Measurements from ENCODE around the gene PLPPR3.
"Not testable (repeated sequence)": the region's sequence is repeated elsewhere in the genome, so short reads cannot be mapped to it uniquely, and the experiment has no call there.

PLPPR3 gene

DNA sequence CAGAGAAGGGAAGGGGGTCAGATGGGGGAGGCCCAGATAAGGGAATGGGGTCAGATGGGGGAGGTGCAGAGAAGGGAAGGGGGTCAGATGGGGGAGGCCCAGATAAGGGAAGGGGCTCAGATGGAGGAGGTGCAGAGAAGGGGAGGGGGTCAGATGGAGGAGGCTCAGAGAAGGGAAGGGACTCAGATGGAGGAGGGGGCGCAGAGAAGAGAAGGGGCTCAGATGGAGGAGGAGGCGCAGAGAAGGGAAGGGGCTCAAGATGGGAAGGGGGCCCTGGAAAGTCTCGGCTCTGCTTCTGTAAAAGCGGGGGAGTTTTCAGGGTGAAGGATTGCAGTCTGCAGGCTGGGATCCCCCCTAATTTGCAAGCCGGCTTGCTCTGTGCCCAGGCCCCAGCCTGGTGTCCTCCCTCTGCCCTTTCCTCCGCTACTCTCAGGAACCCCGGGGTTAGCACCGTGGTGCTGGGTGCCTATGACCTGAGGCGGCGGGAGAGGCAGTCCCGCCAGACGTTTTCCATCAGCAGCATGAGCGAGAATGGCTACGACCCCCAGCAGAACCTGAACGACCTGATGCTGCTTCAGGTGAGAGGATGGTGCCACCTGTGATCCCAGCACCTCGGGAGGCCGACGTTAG lies 7.5 kb upstream of the PLPPR3 start:
- DNase-seq (ENCODE audit: low spot score), result no peak

DNA sequence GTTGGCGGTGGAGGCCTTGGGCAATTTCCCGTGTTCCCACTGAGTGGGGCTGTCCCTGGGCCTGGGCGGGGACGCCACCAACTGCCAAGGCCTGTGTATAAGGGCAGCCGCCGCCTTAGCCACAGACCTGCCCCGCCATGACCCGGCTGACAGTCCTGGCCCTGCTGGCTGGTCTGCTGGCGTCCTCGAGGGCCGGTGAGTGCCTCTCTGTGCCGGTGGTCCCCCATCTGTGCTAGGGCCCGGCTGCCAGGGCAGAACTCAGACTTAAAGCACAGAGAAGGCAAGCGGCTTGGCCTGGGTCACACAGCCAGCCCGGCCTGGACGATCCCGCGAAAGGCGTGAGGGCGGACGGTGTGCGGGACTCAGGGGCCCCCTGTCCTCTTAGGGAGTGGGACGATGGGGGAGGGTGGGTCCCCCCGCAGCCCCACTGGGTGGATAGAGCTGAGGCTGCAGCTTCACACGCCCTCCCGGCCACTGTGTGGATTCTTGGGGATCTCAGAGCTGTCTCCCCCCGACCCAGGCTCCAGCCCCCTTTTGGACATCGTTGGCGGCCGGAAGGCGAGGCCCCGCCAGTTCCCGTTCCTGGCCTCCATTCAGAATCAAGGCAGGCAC lies 6.1 kb upstream of the PLPPR3 start, which contains the start of gene AZU1:
Gene AZU1, plus strand, starts transcription at position 128 of the 612 bp plus-strand sequence. Its CDS starts 10 bp downstream, at position 138.
- DNase-seq (ENCODE audit: low spot score), result no peak

DNA sequence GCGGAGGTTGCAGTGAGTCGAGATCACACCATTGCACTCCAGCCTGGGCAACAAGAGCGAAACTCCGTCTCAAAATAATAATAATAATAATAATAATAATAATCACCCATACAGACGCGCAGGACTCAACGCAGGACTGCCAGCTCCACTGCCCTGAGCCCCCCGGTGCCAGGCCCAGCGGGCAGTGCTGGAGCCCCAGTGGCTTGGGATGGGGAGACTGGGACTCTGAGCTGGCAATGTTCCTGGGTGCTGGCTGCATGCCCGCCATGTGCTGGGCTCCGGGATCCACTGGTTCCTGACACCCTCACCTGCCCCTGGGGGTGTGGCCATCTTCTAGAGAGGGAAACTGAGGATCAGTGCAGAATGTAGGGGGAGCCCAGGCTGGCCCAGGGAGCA lies 5.6 kb upstream of the PLPPR3 start:
- DNase-seq (ENCODE audit: low spot score), result no peak

DNA sequence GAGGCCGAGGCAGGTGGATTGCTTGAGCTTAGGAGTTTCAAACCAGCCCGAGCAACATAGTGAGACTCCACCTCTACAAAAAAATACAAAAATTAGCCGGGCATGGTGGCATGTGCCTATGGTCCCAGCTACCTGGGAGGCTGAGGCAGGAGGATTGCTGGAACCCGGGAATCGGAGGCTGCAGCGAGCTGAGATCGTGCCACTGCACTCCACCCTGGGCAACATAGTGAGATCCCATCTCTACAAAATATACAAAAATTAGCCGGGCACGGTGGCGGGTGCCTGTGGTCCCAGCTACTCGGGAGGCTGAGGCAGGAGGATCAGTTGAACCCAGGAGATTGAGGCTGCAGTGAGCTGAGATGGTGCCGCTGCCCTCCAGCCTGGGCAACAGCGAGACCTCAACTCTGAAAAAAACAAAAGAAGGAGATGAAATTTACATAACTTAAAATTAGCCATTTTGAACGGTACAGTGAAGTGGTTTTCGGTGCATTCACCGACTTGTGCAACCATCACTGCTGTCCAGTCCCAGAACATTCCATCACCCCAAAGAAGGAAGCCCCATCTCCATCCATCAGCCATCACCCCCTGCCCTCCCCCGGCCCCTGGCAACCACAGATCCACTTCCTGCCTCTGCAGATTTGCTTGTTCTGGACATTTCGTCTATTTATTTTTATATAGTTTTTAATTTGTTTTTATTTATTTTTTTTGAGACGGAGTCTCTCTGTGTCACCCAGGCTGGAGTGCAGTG lies 4.3 kb upstream of the PLPPR3 start:
- DNase-seq (ENCODE audit: low spot score), result no peak

DNA sequence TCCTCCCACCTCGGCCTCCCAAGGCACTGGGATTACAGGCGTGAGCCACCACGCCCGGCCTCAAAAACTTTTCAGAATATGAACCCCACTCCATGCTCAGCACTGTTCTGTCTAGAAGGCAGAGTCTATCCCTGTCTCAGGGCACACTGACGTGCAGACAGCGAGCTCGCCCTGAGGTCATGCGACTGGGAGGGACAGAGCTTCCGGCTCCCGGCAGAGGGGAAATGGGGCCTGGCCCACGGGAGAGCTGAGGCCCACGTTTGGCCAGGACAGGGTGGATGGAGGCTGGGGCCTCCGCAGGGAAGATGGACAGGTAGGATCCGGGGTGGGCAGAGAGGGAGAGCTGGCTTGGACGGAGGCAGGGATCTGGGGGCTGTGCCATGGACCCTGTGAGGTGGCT lies 3.1 kb upstream of the PLPPR3 start:
- DNase-seq (ENCODE audit: low spot score), result no peak

DNA sequence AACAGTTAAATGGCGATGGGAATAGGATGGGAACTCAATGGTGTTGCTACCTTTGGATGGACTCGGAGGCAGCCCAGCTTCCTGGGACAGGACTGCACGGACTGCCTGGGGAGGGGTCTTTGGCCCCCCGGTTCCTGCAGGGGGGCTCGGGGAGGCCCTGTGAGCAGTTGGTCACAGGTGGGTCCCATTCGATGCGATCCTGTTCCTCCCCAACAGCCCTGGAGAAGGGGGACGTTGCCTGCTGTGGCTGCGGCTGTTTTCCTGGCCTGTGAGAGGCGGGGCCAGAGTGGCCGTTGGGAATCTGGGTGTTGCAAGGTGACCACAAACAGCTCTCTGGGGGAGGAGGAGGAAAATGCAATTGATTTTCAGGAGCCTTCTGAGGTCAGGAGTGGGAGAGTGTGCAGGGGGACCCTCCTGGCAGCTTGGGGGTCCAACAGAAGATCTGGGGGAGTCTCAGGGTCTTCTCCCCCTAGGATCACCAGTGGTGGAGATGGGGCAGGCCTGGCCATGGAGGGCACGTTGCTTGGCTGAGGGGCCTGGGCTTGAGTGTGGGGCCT lies 1.9 kb upstream of the PLPPR3 start:
- DNase-seq (ENCODE audit: low spot score), result no peak

DNA sequence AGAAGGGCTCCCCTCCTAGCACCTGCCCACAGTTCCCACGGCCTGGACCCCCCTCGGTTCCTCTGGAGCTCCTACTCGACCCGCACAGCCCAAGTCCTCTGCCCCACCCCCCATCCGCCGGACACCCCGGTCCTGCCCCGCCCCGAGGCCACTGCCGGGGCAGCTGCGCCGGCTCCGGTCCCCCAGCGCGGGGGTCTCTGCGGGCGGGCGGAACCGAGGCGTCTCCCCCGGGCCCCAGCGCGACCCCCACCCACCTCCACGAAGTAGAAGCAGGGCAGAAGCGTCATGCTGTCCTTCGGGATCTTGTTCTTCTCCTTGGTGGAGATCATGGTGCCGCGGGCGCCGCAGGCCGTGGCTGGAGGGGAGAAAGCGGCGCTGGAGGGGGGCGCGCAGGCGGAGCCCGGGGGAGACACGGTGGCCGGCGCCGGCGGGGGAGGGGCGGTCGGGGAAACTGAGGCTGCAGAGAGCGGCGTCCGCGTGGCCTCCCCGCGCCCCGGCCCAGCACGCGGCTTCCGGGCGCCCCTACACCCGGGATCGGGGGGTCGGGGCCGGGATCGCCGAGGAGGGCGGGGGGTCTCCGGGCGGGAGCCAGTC lies 427 bp downstream of the PLPPR3 start:
- no peak for DNase-seq (ENCODE audit: low spot score)

DNA sequence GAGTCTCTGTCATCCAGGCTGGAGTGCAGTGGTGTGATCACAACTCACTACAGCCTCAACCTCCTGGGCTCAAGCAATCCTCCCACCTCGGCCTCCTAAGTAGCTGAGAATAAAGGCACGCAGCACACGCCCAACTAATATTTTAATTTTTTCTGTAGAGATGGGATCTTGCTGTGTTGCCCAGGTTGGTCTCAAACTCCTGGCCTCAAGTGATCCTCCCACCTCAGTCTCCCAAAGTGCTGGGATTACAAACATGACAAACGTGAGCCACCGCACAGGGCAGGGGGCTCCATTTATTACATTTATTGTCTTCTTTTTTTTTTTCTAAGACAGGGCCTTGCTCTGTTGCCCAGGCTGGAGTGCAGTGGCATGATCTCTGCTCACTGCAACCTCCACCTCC lies 1.5 kb downstream of the PLPPR3 start:
- not testable (repeated sequence) for DNase-seq (ENCODE audit: low spot score)

DNA sequence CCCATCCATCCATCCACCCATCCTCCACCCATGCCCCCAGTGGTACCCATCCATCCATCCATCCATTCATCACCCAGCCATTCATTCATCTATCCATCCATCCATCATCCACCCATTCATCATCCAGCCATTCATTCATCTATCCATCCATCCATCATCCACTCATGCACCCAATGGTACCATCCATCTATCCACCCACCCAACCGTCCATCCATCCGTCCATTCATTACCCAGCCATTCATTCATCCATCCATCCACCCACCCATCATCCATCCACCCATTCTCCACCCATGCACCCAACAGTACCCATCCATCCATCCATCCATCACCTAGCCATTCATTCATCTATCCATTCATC lies 5.3 kb downstream of the PLPPR3 start:
- DNase-seq (ENCODE audit: low spot score), result no peak

DNA sequence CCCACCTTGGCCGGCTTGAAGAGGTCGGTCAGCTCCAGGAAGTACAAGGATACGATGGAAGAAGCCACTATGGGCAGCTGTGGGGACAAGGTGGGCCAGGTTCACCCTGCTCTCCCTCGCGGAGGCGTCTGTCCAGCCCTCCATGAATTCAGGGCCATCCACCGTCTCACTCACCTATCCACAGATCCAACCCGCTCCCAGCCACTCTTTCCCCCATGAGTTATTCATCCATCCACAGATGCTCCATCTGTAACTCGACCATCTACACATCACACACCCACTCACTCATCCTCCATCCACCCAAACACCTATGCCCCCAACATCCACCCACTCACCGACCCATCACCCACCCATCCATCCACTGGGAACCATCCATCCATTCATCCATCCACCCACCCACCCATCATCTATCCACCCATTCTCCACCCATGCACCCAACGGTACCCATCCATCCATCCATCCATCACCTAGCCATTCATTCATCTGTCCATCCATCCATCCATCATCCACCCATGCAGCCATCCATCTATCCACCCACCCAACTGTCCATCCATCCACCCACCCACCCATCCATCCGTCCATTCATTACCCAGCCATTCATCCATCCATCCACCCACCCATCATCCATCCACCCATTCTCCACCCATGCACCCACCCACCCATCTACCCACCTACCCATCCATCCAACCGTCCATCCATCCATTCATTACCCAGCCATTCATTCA lies 5.8 kb downstream of the PLPPR3 start:
- no peak for DNase-seq (ENCODE audit: low spot score)

DNA sequence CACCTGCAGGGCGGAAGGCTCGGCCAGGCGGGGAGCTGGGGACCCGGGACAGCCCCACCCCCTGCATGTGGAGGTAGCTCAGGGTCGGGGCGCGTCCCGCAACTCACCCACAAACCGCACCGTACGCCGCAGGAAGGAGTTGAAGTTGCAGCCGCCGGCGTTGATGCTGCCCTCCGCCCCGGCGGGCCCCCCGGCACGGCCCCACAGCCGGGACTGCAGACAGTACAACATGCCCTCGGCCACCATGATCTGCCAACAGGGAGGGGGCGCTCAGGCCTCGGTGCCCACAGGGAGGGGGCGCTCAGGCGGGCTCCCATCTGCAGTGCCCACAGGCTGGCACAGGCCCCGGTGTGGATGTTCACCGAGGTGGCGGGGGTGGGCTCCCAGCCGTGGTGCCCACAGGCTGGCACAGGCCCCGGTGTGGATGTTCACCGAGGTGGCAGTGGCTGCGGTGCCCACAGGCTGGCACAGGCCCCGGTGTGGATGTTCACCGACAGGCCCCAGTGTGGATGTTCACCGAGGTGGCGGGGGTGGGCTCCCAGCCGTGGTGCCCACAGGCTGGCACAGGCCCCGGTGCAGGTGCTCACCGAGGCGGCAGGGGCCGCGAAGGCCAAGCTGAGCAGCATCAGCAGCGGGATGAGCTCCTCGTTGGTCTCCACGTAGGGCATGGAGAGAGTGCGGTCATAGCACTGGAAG lies 6.5 kb downstream of the PLPPR3 start:
- no peak for DNase-seq (ENCODE audit: low spot score)

DNA sequence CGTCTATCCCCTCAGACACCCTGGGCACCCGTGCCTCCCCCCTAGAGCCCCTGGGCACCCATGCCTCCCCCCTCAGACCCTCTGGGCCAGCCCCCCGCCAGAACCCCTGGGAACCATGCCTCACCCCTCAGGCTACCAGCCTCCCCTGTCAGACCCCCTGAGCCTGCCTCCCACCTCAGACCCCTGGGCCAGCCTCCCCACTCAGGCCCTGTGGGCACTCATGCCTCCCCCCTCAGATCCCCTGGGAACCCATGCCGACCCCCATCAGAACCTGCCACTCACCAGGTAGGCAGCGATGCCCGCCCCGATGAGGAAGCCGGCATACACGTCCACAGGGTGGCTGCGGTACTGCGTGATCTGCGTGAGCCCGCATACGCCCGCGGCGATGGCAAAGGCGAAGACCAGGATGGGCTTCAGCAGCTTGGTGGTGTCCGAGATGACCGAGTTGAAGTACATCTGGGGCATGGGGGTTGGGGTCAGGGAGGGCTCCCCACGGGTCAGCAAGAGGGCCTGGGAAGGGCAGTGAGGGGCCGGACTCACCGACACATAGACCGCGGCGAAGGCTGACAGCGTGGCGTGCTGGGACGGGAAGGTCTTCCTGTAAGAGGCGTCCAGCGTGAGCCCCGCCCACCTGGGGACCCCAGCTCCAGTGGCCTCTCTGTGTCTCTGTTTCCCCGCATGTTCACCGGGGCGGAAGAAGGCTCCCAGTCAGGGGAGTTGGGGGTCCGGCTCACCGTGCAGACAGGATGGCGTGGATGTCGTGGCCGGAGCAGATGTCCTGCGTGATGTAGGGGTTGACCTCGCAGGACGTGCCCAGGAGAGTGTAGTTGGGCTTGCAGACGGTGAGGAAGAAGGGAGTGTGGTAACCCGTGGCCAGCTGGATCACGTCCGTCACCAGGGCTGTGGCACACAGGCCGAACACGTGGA lies 7.3 kb downstream of the PLPPR3 start:
- no peak for DNase-seq (ENCODE audit: low spot score)

DNA sequence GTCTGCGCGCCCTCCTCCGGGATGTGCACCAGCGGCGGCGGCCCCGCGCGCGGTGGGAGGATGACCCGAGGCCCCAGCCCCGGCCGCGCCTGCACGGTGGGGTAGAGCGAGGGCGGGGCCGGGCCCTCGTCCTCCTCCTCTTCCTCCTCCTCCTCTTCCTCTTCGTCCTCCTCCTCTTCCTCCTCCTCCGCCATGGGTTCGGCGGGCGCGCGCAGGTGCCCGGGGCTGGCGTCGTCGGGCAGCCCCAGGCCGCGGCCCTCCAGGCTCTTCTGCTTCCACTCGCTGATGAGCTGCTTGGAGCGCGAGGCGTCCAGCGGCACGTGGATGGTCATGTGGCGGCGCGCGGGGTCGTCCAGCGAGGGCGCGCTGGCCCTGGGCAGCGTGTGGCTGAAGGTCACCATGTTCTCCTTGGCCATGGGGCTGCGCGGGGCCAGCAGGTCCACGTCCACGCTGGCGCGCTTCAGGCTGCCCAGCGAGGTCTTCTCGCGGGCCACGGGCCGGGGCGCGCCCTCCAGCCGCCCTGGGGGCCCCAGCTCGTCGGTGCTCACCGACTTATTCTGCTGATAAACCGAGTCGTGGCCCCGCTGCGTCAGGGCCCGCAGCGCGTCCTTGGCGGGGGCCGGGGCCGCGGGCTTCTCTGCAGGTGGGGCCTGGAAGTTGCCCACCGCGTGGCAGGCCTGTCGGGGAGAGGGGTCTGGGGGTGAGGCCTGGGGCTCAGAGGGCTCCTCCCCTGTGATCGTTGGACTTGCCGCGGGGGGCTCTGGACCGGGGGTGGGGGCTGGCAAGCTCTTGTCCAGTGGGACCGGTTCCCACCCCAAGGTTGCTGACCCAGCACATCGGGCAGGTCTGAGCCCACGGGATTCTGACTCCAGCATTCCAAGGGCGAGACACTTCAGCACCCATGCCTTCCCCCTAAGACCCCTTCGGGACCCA lies 8.3 kb downstream of the PLPPR3 start:
- no peak for DNase-seq (ENCODE audit: low spot score)

DNA sequence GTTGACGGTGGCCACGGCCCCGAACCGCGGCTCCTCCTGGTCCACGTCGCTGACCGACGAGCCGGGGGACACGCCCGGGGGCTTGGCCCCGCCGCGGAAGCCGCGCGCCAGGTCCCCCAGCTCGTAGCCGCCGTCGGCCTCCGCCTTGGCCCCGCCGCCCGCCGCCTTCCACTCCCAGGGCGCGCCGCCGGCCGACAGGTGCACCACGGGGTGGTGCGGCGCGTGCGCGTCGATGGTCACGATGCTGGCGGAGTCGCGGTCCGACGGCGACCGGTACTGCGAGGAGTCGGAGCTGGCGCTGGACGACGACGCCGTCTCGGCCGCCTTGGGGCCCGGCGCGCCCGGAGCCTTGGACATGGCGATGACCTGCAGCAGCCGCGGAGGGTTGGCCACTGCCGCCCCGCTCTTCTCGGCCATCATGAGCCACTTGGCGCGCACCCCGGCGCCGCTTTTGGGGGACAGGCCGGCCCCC lies 9.0 kb downstream of the PLPPR3 start:
- DNase-seq (ENCODE audit: low spot score), result no peak

DNA sequence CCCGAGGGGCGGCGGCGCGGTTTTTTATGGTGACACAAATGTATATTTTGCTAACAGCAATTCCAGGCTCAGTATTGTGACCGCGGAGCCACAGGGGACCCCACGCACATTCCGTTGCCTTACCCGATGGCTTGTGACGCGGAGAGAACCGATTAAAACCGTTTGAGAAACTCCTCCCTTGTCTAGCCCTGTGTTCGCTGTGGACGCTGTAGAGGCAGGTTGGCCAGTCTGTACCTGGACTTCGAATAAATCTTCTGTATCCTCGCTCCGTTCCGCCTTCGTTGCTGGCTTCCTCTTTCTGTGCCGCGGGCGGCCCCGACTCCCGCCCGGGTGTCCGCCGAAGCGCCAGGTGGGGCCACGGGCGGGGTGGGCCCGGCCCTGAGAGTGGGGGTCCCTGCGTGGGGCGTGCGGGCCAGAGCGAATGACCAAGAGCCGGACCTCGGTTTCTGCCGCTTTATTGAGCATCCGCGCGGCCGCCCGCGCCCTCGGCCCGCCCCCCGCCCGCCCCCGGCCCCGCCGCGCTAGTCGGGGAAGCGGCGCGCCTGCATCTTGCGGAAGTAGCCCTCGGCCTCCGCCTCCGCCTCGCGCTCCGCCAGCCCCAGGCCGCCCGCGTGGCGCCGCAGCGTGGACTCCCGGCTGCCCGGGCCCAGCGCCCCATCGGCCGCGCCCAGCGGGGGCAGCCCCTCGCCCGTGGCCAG lies 9.6 kb downstream of the PLPPR3 start:
- DNase-seq (ENCODE audit: low spot score), result no peak

DNA sequence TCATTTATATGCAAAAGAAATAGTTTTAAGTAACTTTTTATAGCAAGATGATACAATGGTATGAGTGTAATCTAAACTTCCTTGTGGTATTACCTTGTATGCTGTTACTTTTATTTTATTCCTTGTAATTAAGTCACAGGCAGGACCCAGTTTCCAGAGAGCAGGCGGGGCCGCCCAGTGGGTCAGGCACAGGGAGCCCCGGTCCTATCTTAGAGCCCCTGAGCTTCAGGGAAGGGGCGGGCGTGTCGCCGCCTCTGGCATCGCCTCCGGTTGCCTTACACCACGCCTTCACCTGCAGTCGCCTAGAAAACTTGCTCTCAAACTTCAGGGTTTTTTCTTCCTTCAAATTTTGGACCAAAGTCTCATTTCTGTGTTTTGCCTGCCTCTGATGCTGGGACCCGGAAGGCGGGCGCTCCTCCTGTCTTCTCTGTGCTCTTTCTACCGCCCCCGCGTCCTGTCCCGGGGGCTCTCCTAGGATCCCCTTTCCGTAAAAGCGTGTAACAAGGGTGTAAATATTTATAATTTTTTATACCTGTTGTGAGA lies 10.2 kb downstream of the PLPPR3 start:
- DNase-seq (ENCODE audit: low spot score), result no peak

DNA sequence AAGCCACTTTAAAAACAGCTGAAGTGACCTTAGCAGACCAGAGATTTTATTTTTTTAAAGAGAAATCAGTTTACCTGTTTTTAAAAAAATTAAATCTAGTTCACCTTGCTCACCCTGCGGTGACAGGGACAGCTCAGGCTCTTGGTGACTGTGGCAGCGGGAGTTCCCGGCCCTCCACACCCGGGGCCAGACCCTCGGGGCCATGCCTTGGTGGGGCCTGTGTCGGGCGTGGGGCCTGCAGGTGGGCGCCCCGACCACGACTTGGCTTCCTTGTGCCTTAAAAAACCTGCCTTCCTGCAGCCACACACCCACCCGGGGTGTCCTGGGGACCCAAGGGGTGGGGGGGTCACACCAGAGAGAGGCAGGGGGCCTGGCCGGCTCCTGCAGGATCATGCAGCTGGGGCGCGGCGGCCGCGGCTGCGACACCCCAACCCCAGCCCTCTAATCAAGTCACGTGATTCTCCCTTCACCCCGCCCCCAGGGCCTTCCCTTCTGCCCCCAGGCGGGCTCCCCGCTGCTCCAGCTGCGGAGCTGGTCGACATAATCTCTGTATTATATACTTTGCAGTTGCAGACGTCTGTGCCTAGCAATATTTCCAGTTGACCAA lies 10.8 kb downstream of the PLPPR3 start:
- DNase-seq (ENCODE audit: low spot score), result no peak

All from D341Med (cell line).